ENCODE measurements around the gene TMEM259.
A peak's percentile ranks its signal among the peaks of the same experiment; 100 is the strongest.

DNA sequence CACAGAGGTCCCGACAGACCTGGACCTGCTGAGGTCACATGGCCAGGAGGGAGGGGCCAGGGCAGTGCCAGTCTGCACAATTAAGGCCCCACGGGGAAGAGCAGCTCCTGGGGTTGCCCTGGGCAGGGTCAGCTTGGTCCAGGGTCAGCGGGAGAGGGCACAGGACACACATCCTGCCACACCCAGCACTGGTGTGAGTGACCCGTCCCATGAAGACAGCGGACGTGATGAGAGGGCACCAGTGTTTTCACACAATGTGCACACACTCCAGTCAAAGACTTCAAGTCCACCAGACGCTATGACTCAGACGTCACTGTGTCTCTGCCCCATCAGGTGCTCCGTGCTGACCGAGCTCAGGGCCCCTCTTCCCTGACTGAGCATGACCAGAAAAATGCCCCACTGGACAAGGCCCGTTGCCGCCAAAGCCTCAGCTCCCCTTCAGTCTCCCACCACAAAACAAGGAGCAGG is 4.2 kb downstream of the TMEM259 start:
- TF ChIP-seq, protein P1, sequence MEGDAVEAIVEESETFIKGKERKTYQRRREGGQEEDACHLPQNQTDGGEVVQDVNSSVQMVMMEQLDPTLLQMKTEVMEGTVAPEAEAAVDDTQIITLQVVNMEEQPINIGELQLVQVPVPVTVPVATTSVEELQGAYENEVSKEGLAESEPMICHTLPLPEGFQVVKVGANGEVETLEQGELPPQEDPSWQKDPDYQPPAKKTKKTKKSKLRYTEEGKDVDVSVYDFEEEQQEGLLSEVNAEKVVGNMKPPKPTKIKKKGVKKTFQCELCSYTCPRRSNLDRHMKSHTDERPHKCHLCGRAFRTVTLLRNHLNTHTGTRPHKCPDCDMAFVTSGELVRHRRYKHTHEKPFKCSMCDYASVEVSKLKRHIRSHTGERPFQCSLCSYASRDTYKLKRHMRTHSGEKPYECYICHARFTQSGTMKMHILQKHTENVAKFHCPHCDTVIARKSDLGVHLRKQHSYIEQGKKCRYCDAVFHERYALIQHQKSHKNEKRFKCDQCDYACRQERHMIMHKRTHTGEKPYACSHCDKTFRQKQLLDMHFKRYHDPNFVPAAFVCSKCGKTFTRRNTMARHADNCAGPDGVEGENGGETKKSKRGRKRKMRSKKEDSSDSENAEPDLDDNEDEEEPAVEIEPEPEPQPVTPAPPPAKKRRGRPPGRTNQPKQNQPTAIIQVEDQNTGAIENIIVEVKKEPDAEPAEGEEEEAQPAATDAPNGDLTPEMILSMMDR (IDR thresholded peaks at IDR 0.05) = no peak
- no peak for TF ChIP-seq POLR2A (IDR thresholded peaks at IDR 0.05)
- peak in 1 of 3 donors; percentile 31 for TF ChIP-seq POLR2AphosphoS5 (IDR thresholded peaks at IDR 0.05)
